GM18951 (cell line): ENCODE measurements around the gene CDCA4.

Source experiments
- POLR2A ChIP-seq: IDR thresholded peaks from 4 replicates; pipeline ENCODE4 v1.6.1; 2011; ENCODE audit warnings: mild to moderate bottlenecking; ENCODE audit not compliant: insufficient read length, insufficient read depth; ENCODE audit errors: extremely low read depth
- in situ Hi-C: fragments of 300-500 bp; cut with MboI; formaldehyde crosslinking; loops from one replicate; pipeline ENCODE4 v1.12.0; 2022; ENCODE audit warnings: low sequenced_read_pairs, mixed read lengths, inconsistent platforms; ENCODE audit not compliant: unreplicated experiment

Gene CDCA4

DNA sequence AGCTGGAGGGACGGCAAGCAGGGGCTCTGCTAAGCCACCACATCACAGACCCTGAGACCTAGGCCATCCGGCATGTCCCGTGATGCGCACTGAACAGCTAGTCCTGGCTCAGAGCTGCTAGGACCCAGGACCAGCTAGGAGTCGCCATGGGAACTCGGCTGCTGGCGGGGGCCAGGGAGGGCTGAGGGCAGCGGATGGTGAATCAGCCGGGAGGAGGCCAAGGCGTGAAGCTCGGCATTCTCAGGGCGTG is 47.8 kb downstream of the CDCA4 start:
- in situ Hi-C loops = loop anchor here (5.0 kb wide), 1 partner anchor 74 kb away; no protein-coding TSS in a partner anchor

DNA sequence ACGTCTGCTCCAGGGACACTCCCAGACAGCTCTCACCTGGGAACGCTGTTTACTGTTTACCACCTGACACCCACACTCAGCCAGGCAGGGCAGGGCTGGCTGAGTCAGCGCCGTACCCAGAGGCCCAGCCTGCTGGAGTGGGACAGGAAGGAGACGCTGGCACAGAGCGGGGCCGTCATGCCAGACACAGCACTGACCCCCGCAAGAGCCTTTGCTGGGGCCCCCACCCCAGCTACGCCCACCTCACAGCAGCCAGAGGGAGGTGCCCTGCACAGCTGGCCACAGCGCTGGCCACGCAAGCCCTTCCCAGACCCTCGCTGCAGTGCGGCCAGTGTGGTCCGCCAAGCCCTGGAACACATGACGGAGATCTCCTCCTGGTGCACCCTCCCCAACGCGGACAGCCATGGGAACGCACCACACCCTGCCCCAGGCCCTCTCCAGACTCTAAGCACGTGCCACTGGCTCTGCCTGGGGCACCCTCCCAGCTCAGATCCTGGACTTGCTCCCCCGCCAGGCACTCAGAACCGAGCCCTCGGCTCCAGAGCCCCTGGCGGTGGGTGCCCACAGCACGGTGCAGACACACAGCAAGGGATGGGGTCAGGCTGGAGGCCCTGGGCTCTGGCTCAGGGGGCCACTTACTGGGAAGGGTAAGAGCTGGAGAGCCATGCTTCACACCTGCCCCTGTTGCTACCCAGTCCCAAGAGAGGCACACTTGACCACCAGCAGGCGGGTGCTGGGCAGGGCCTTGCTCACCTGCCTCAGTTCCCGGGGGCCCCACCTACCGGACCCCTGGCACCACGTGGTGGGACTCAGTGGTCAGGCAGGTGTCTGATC is 48.4 kb downstream of the CDCA4 start:
- no peak for TF ChIP-seq POLR2A
- in situ Hi-C loops = loop anchor here (5.0 kb wide), 1 partner anchor 75 kb away; no protein-coding TSS in a partner anchor

More for the DNA sequence above, 47.8 kb downstream of the CDCA4 start:
- no peak for TF ChIP-seq POLR2A

DNA sequence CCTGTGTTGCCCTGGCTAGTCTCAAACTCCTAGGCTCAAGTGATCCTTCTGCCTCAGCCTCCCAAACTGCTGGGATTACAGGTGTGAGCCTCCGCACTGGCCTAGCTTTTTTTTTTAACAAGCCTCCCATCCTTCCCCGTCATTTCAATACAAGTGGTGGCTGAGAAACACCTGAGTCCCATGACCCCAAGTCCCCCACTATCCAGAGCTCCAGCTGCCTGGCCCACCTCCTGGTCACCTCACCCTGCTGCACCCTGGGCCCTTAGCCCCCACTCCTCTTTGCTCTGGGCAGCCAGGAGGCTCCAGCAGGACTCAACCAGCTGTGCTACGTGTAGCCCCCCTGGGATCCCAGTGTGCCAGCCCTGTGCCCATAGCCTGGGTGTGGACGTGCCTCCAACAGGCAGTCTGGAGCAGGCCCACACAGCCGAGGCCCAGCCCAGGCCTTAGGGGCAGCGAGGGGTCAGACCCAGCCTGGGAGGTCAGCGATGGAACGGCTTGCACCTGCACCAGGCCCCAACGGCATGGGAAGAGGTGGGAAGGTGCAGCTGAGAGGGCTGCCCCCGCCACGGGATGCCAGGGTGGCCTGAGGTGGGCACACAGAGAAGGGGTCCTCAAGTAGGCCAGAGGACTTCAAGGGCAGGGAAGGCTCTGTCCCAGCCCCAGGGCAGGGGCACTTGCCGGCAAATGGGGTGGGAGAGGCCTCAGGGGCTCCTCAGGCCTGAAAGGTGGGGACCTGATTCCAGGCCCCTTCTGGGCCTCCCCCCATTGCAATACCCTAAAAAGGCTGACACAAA is 49.2 kb downstream of the CDCA4 start:
- no peak for TF ChIP-seq POLR2A
- in situ Hi-C loops = loop anchor here (5.0 kb wide), 1 partner anchor 76 kb away; no protein-coding TSS in a partner anchor

DNA sequence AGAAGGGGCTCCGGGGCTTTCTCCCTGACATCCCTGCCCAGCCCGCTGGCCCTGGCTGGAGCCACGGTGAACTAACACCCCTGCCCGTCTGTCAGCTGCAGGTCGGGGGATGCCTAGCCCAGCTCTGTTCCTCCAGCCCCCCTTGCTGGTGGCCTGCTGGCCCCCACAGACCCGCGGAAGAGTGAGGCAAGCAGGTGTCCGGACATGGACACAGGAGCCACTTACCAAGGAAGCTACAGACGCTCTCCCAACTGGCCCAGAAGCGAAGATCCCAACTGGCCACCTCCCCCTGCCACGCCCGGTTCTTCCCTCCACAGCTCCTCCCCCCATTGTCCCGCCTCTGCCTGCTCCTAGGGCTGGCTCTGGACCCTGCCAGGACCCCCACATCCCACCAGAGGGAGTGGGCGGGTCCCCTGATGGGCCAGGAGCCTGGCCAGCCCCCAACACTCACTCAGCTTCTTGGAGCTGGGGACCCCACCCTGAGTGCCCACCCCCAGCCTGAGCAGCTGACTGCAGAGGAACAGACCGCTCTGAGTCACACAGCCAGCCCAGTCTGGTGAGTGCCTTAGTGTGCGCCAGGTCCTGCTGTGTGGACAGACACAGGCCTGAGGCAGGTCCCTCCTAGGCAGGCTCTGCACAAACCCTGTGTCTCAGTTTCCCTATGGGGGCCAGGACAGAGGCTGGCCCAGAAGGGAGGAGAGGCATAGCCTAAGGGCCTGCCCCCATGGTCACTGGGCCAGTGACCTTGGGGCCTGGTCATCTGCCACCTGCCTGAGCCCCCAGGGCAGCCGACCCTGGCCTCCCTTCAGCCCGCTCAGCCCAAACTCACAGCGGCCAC is 50.4 kb downstream of the CDCA4 start:
- TF ChIP-seq POLR2A = no peak
- in situ Hi-C loops = loop anchor here (5.0 kb wide), 1 partner anchor 77 kb away; no protein-coding TSS in a partner anchor

DNA sequence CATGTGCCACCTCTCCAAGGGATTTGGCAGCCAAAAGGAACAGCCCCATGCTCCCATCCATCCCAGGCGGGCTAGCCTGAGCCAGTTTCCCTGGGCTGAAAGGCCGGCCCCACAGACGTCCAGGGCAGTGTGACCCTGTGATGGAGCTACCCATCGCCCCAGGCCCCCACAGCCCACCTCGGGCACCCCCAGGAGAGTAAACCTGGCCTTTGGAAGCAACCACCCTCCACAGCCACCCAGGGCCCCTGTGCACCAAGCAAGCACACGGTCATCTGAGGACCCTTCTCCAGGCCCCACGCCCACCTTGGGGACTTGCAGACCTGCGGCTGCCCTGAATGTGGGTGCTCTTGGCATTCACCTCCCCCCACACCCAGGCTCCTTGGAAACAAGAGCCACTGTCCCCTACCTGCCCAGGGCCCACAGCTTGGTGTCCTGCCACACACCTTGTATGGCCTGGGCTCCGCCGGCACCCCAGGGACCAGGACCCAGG is 51.1 kb downstream of the CDCA4 start:
- in situ Hi-C loops = loop anchor here (5.0 kb wide), 1 partner anchor 78 kb away; no protein-coding TSS in a partner anchor
- no peak for TF ChIP-seq POLR2A

DNA sequence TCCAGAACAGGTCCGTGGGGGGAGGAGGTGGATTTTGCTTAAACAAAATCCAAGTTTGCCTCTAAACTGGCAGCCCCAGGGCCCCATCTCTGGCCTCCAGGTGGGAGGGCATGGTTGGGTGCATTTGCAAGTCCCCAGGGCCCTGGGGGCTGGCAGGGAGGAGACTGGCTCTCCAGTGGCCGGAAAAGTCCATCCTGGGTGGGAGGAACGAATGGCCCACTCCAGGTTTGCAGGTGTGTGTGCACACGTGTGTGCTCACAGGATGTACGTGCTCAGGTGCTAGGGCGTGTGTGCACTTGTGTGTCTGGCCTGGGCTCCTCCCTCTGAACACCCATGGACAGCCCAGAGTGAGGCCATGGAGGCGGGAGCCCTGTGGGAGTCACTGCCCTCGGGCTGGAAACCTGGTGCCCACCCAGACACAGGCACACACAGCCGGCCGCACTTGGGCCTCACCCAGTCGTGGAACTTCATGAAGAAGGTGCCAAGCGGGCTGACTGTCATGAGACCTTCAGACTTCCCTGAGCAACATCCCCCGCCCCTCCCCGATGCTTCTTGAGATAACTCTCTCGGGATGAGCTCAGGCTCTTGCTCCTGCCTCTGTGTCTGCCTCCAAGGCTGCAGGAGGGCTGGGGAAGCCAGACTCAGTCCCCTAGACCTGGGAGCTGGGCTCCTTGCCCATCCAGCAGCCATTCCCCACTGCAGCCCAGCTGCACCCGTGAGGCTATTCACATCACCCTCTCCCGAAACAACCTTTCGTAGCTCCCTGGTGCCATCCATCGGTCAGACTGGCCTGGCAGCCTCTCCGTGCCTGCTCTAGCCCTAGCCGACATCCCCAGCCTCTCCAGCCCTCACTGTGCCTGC is 52.1 kb downstream of the CDCA4 start:
- TF ChIP-seq POLR2A = no peak
- in situ Hi-C loops = no loop called here

DNA sequence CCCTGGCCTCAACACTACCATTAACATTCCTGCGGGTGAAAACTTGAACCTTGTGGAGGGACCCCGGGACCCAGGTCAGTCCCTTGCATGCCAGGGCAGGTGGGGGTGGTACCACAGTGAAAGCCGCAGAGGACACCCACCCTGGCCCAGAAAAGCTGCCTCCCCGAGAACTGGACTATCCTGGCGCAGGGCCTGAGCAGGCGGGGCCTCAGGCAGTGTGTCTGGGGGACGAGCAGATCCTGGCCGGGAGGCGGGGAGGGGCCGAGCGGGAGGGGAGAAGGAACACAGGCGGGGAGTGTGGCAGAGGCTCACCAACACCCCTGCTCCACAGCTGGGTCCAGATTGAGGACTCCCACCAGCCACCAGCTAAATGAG is 52.7 kb downstream of the CDCA4 start:
- no peak for TF ChIP-seq POLR2A
- in situ Hi-C loops = no loop called here

DNA sequence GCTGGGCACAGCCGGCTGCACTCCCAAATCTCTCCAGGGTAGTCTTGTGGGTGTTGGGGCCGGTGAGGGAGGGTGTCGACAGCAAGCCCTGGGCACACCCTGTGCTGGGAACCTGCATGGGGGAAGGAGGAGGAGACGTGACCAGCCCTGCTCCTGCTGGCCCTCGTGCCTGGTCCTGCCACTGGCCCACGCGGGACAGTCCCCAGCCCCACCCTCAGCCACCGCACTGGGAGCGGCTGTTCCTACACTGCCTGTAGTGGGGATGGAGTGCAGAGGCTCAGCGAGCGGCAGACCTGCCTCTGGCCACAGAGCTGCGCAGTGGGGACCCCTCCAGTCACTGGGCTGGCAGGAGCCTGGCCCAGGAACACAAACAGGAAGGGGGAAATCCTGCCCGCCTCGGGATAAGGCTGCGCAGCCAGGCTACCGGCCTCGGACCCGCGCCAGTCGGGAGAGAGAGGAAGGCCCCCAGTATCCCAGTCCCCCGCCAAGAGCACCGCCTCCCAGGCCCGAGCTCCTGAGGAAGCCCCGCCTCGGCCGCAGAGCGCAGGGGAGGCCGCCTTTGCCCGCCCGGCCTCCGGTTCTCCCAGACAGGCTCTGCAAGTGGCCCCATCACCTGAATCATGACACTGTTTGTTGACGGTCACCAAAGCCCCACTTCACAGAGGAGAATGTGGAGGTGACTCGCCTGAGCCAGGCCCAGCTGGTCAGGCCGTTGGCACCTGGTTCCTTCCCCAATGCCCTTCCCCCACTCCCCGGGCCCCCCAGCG is 53.3 kb downstream of the CDCA4 start:
- in situ Hi-C loops = no loop called here
- no peak for TF ChIP-seq POLR2A

DNA sequence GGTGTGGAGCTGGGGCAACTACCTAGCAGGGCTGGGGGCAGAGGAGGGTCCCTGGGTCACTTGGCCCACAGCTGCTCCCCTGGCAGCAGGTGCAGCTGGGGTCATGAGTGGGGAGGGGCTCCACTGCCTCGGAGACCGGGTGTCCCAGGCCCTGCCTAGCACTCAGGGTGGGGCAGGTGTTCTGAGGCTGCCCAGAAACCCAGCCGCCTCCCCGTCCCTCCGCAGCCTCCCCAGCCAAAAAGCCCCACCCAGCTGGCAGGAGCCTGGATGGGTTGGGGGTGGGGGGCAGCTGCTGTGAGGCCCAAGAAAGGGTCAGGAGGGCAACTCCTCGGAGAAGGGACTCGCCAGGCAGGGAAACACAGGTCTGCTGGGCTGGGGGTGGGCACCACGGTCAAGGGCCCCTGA is 53.9 kb downstream of the CDCA4 start:
- TF ChIP-seq POLR2A = no peak
- in situ Hi-C loops = no loop called here

DNA sequence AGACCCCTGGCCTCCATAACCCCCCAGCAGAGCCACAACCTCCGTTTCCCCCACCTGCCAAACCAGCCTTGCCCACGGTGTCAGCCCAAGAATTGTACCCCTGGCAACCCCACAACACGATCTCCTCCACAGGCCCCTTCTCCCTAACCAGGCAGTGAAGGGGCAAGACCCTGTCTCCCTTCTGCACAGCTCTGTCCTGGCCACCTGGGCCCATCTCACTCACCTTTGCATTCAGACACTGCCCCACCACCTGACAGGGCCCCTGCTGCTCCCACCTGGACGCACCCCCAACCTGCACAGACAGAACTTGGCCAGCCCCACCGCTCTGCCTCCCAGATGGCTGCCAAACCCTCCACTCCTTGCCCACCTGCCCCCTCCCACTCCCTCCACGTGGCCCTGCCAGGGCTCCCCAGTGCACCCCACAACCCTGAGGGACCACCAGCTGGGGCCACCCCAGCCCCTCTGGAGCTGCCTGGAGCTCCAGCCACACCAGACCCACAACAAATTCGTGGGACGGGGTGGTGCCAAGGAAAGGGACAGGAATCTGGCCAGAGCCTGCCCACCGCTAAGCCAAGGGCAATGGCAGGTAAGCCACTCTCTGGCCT is 54.5 kb downstream of the CDCA4 start:
- TF ChIP-seq POLR2A = no peak
- in situ Hi-C loops = no loop called here

DNA sequence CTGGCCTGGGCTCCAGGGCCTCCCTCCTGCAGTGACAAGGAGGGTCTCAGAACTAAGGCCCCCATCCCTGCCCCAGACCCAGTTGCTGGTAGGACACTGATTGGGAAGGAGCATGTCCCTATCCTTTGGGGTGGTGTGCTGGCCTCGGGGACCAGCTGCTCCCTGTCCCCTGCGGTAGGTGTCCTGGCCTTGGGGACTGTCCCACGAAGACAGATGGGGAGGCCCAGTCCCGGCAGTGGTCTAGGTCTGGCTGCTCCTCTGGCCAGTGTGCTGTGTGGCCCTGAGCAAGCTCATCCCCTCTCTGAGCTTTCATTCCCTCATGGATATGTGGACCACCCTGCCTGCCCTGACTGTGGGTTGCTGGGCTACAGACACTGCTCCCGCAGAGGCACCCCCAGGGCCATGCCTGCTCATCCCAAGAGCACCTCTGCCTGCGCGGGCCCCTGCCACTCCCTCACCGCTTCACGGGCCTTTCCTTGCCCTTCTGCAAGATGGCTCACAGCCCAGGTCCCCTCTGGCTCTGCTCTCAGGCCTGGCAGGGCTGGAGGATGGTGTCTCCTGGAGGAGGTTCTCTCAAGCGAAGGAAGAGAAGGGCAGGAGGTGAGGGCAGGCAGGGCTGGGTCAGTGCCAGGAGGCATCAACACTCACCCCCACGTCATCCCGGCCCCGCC is 55.2 kb downstream of the CDCA4 start:
- in situ Hi-C loops = no loop called here
- no peak for TF ChIP-seq POLR2A
